A549 (cell line): Measurements from ENCODE around the gene PRR15L. TPM values are rescaled to one million over a fixed set of nuclear protein-coding genes. Genes with fewer than 3 reads are reported as not detected.

Experiments used
- ATAC-seq, 2 experiments: fragments of 200-7000 bp in 1 of 2; fragments of >200 bp in 1 of 2; cut with Nextera tagmentation in 1 of 2; cut with Tn5 transposase in 1 of 2; 3 replicates each; pipeline versions ENCODE4 v1.8.0 to v1.9.1; 2018 to 2020; ENCODE audit warnings: mild to moderate bottlenecking in 1 of 2, moderate library complexity in 1 of 2
- CTCF ChIA-PET: fragments of 300-600 bp; sonication (Branson Sonifier 250); formaldehyde crosslinking; extraction: SDS; loops from one replicate; lab custom pipeline; 2021; ENCODE audit warnings: antibody characterized with exemption, inconsistent platforms; lab: Yijun Ruan, JAX
- POLR2A ChIA-PET: fragments of 350-600 bp; formaldehyde crosslinking; extraction: SDS; loops from one replicate; lab custom pipeline; 2021; ENCODE audit warnings: antibody characterized with exemption, inconsistent platforms; lab: Yijun Ruan, JAX
- DNase-seq, 2 experiments: peaks; one replicate each; pipeline versions ENCODE4 v3.0.0 to v3.0.0-alpha.2; 2011 to 2016; ENCODE audit warnings: low read depth in 1 of 2, low spot score in 1 of 2
- FAIRE-seq: peaks from 2 replicates; lab custom pipeline; 2011; peaks lifted over from hg19 to GRCh38; lab: Jason Lieb, UNC
- H3K27ac ChIP-seq, 2 experiments: fragments of >200 bp; sonication (Bioruptor Twin); formaldehyde crosslinking; 3 replicates each; pipeline ENCODE4 v1.5.1; 2016 to 2017
- H3K4me1 ChIP-seq: fragments of >200 bp; sonication (Bioruptor Twin); formaldehyde crosslinking; 3 replicates; pipeline ENCODE4 v1.6.1; 2016
- H3K4me2 ChIP-seq: fragments of >200 bp; sonication (Bioruptor Twin); formaldehyde crosslinking; 3 replicates; pipeline ENCODE4 v1.6.1; 2016
- H3K4me3 ChIP-seq: fragments of >200 bp; sonication (Bioruptor Twin); formaldehyde crosslinking; 3 replicates; pipeline ENCODE4 v1.5.1; 2016
- H3K9me3 ChIP-seq: fragments of >200 bp; sonication (Bioruptor Twin); formaldehyde crosslinking; 3 replicates; pipeline ENCODE4 v1.6.1; 2016
- ATOH8 ChIP-seq: fragments of 250-450 bp; sonication (Bioruptor Pico); IDR thresholded peaks from 2 replicates; pipeline ENCODE4 v1.5.0; 2020; ENCODE audit warnings: low read depth, mild to moderate bottlenecking, moderate library complexity
- CBX8 ChIP-seq: fragments of 200-600 bp; sonication (generic); IDR thresholded peaks from 2 replicates; pipeline ENCODE4 v1.6.1; 2016
- CEBPB ChIP-seq, 2 experiments: fragments of >200 bp in 1 of 2; sonication (Bioruptor Twin) in 1 of 2; formaldehyde crosslinking in 1 of 2; IDR thresholded peaks; 2 replicates each; pipeline ENCODE4 v1.6.1; 2012 to 2016
- CTCF ChIP-seq: fragments of >200 bp; sonication (Bioruptor Twin); formaldehyde crosslinking; IDR thresholded peaks from 3 replicates; pipeline ENCODE4 v1.5.1; 2016
- EHF ChIP-seq: fragments of 250-450 bp; sonication (Bioruptor Pico); IDR thresholded peaks from 2 replicates; pipeline ENCODE4 v1.5.0; 2020; ENCODE audit warnings: mild to moderate bottlenecking
- EP300 ChIP-seq, 2 experiments: fragments of >200 bp; sonication (Bioruptor Twin); formaldehyde crosslinking; IDR thresholded peaks; 2 replicates in 1 of 2; 3 replicates in 1 of 2; pipeline ENCODE4 v1.6.1; 2016 to 2017
- FOSB ChIP-seq: fragments of 250-450 bp; sonication (Bioruptor Pico); IDR thresholded peaks from 2 replicates; pipeline ENCODE4 v1.5.0; 2020; ENCODE audit warnings: mild to moderate bottlenecking, moderate library complexity
- HMGXB4 ChIP-seq: fragments of 250-450 bp; sonication (Bioruptor Pico); IDR thresholded peaks from 2 replicates; pipeline ENCODE4 v1.5.0; 2021; ENCODE audit warnings: mild to moderate bottlenecking, moderate library complexity, borderline replicate concordance
- KDM1A ChIP-seq: fragments of 200-600 bp; sonication (generic); IDR thresholded peaks from 2 replicates; pipeline ENCODE4 v1.6.1; 2016; ENCODE audit warnings: low read depth, mild to moderate bottlenecking
- KDM5A ChIP-seq: fragments of 200-600 bp; sonication (generic); IDR thresholded peaks from 2 replicates; pipeline ENCODE4 v1.6.1; 2016; ENCODE audit warnings: antibody characterized with exemption, mild to moderate bottlenecking
- MAX ChIP-seq: IDR thresholded peaks from 2 replicates; pipeline ENCODE4 v1.6.1; 2012
- PHF8 ChIP-seq: fragments of 200-600 bp; sonication (generic); IDR thresholded peaks from 2 replicates; pipeline ENCODE4 v1.6.1; 2016; ENCODE audit warnings: low read depth, mild to moderate bottlenecking, antibody characterized with exemption, moderate library complexity, borderline replicate concordance
- POLR2A ChIP-seq: IDR thresholded peaks from 2 replicates; pipeline ENCODE4 v1.6.1; 2012; ENCODE audit warnings: mild to moderate bottlenecking, low read length
- RAD21 ChIP-seq, 2 experiments: fragments of >200 bp in 1 of 2; sonication (Bioruptor Twin) in 1 of 2; formaldehyde crosslinking in 1 of 2; IDR thresholded peaks in 1 of 2; conservative IDR thresholded peaks in 1 of 2; 2 replicates in 1 of 2; 3 replicates in 1 of 2; pipeline ENCODE4 v1.6.1; 2012 to 2018; ENCODE audit warnings: inconsistent platforms in 1 of 2
- RARB ChIP-seq: fragments of 250-450 bp; sonication (Bioruptor Pico); IDR thresholded peaks from 2 replicates; pipeline ENCODE4 v1.8.0; 2021; ENCODE audit warnings: mild to moderate bottlenecking, moderate library complexity
- RFX5 ChIP-seq: fragments of 450-650 bp; IDR thresholded peaks from 2 replicates; pipeline ENCODE4 v1.7.1; 2014; ENCODE audit warnings: antibody characterized with exemption, mild to moderate bottlenecking, moderate library complexity
- SMC3 ChIP-seq: fragments of >200 bp; sonication (Bioruptor Twin); formaldehyde crosslinking; IDR thresholded peaks from 3 replicates; pipeline ENCODE4 v1.6.1; 2018; ENCODE audit warnings: inconsistent platforms
- SREBF2 ChIP-seq: fragments of 450-650 bp; IDR thresholded peaks from 2 replicates; pipeline ENCODE4 v1.6.1; 2014; ENCODE audit warnings: mild to moderate bottlenecking, moderate library complexity
- ZNF302 ChIP-seq: fragments of 250-450 bp; sonication (Bioruptor Pico); IDR thresholded peaks from 2 replicates; pipeline ENCODE4 v1.9.0; 2021; ENCODE audit warnings: inconsistent platforms, mild to moderate bottlenecking, moderate library complexity
- ZSCAN20 ChIP-seq: fragments of 250-450 bp; sonication (Bioruptor Pico); IDR thresholded peaks from 2 replicates; pipeline ENCODE4 v1.8.0; 2022; ENCODE audit warnings: mild to moderate bottlenecking, moderate library complexity
- WGBS: methylation state at CpG from one replicate; pipeline ENCODE4 v1.1.6; 2017; ENCODE audit errors: missing lambda C conversion rate; 5-methylcytosine and 5-hydroxymethylcytosine counted together
- polyA plus RNA-seq, 4 experiments: library from polyadenylated mRNA; depleted of rRNA in 3 of 4; stranded (reverse); fragments of >200 nt; fragmentation: RNase III in 1 of 4; extraction: RNeasy Plus Mini Kit Qiagen cat#74134 plus additional on column Dnase treatment in 1 of 4; gene quantifications; 2 replicates in 3 of 4; 3 replicates in 1 of 4; pipeline ENCODE4 v1.2.3, GENCODE V29; 2011 to 2017

Gene PRR15L
- polyA plus RNA-seq, 2 of the 4 experiments (the other 2 are of a cell fraction), result 1.6 to 2.2 TPM

- FAIRE-seq (no peak), DNase-seq (no peak), ATAC-seq (no peak)
- POLR2A ChIA-PET, result interaction anchor here (0.6 to 1.3 kb wide), 2 partner anchors 21 to 74 kb away, joined by 5 to 7 read pairs; partner anchors contain the start of gene CDK5RAP3
- no peak for TF ChIP-seq KDM1A
- TF ChIP-seq ZNF302, result no peak
- no peak for TF ChIP-seq MAX
- TF ChIP-seq RAD21 (conservative IDR thresholded peaks at IDR 0.05 in 1 of 2, IDR thresholded peaks at IDR 0.05 in 1 of 2), result no peak
- Histone ChIP-seq H3K4me3 (no peak overlapping the region), H3K4me1 (peaks cover 52% of the 10 kb centered on the region), H3K9me3 (no peaks in the 10 kb centered on the region), H3K27ac (peak overlapping the region; percentile 77 to 87), H3K4me2 (no peak overlapping the region)
- CTCF ChIA-PET, result interaction anchor here (0.5 to 24.7 kb wide), 25 partner anchors 19 to 316 kb away, joined by 3 to 1426 read pairs (median 5); partner anchors contain the start of genes CDK5RAP3, PNPO, PRR15L and SCRN2
- 85% methylated on average over 4 of the region's 4 CpGs for WGBS
These were observed 7.2 kb downstream of the PRR15L start for GRCh38 chr17:47950448-47950847.

- ATAC-seq (no peak), FAIRE-seq (no peak), DNase-seq (no peak)
- peaks cover 48% of the 10 kb centered on the region for H3K4me1 ChIP-seq
- H3K4me3 ChIP-seq, result no peak overlapping the region
- H3K4me2 ChIP-seq, result peak overlapping the region; percentile 70
- CTCF ChIA-PET, result interaction anchor here (0.5 to 24.7 kb wide), 37 partner anchors 18 to 316 kb away, joined by 3 to 1426 read pairs (median 5); partner anchors contain the start of genes CDK5RAP3, PNPO, PRR15L and SCRN2
- POLR2A ChIA-PET, result interaction anchor here (1.3 to 1.8 kb wide), 2 partner anchors 7 to 21 kb away, joined by 7 read pairs; partner anchors contain the start of genes CDK5RAP3 and PRR15L
- H3K27ac ChIP-seq, result peak overlapping the region; percentile 77 to 87
- TF ChIP-seq CBX8, result no peak
- no peak for TF ChIP-seq PHF8
- no peak for TF ChIP-seq RFX5
- TF ChIP-seq EP300 (IDR thresholded peaks at IDR 0.05), result no peak
- TF ChIP-seq ATOH8 (CRISPR knock-in tag), result no peak
- TF ChIP-seq POLR2A, result no peak
- no peak for TF ChIP-seq FOSB (CRISPR knock-in tag)
- TF ChIP-seq EHF (CRISPR knock-in tag), result no peak
- TF ChIP-seq SREBF2, result no peak
- 85% methylated on average over 3 of the region's 3 CpGs for WGBS
- no peaks in the 10 kb centered on the region for H3K9me3 ChIP-seq
These were observed 7.7 kb downstream of the PRR15L start for GRCh38 chr17:47949946-47950345.

- peaks cover 48% of the 10 kb centered on the region for H3K4me1 ChIP-seq
- H3K9me3 ChIP-seq, result no peaks in the 10 kb centered on the region
- ChIA-PET CTCF (interaction anchor here (0.7 to 24.7 kb wide), 43 partner anchors 18 to 1440 kb away, joined by 3 to 1426 read pairs (median 5); partner anchors contain the start of genes CDK5RAP3, LRRC46, MRPL10 and PNPO), POLR2A (interaction anchor here (0.6 to 1.8 kb wide), 4 partner anchors 8 to 119 kb away, joined by 3 to 10 read pairs (median 7); partner anchors contain the start of genes CDK5RAP3 and PRR15L)
- peak overlapping the region; percentile 77 to 87 for H3K27ac ChIP-seq
- peak overlapping the region; percentile 70 for H3K4me2 ChIP-seq
- DNase-seq (peak; percentile 80 to 85), ATAC-seq (peak; percentile 71 to 88), FAIRE-seq (no peak)
- peak overlapping the region; percentile 5; the same call in 1 of the 3 replicates for H3K4me3 ChIP-seq
- WGBS, result 2% methylated on average over 22 of the region's 22 CpGs
- TF ChIP-seq CEBPB (IDR thresholded peaks at IDR 0.05) (peak in 1 of 2 experiments; percentile 60; a peak in 1 of 4 replicates), CTCF (peak; percentile 99), SMC3 (peak; percentile 95), EHF (CRISPR knock-in tag) (no peak), HMGXB4 (CRISPR knock-in tag) (no peak), ZSCAN20 (CRISPR knock-in tag) (no peak), KDM5A (peak; percentile 53; the same call in 1 of the 2 replicates), RAD21 (conservative IDR thresholded peaks at IDR 0.05 in 1 of 2, IDR thresholded peaks at IDR 0.05 in 1 of 2) (peak; percentile 96 to 97), RARB (CRISPR knock-in tag) (no peak)
These were observed 8.4 kb downstream of the PRR15L start for GRCh38 chr17:47949197-47949759.
